OCI-LY3 (cell line): ENCODE results near the gene TXLNA.

ENCODE experiments used
- EZH2phosphoT487 ChIP-seq: fragments of 200-600 bp; shearing (Covaris generic); IDR thresholded peaks from 2 replicates; pipeline ENCODE4 v1.6.1; 2018; ENCODE audit warnings: antibody characterized with exemption, mixed run types, low read depth
- TF ChIP-seq, protein P1 (sequence below): fragments of 200-600, 300-600 bp; sonication (generic); IDR thresholded peaks from 2 replicates; pipeline ENCODE4 v1.5.1; 2014; ENCODE audit warnings: antibody characterized with exemption, low read length, low read depth

GRCh38 chr1:32182060-32182459 is 2.6 kb downstream of the TXLNA start:
- TF ChIP-seq, protein P1, sequence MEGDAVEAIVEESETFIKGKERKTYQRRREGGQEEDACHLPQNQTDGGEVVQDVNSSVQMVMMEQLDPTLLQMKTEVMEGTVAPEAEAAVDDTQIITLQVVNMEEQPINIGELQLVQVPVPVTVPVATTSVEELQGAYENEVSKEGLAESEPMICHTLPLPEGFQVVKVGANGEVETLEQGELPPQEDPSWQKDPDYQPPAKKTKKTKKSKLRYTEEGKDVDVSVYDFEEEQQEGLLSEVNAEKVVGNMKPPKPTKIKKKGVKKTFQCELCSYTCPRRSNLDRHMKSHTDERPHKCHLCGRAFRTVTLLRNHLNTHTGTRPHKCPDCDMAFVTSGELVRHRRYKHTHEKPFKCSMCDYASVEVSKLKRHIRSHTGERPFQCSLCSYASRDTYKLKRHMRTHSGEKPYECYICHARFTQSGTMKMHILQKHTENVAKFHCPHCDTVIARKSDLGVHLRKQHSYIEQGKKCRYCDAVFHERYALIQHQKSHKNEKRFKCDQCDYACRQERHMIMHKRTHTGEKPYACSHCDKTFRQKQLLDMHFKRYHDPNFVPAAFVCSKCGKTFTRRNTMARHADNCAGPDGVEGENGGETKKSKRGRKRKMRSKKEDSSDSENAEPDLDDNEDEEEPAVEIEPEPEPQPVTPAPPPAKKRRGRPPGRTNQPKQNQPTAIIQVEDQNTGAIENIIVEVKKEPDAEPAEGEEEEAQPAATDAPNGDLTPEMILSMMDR, result no peak
- no peak for TF ChIP-seq EZH2phosphoT487
